HPDE6-E6E7 (cell line): ENCODE measurements around the gene SYT13.
A peak's percentile ranks its signal among the peaks of the same experiment; 100 is the strongest.

Experiments
- DNase-seq: peaks from one replicate; pipeline ENCODE4 v3.0.0; 2011; ENCODE audit warnings: missing footprints; ENCODE audit errors: extremely low spot score

SYT13 gene

DNA sequence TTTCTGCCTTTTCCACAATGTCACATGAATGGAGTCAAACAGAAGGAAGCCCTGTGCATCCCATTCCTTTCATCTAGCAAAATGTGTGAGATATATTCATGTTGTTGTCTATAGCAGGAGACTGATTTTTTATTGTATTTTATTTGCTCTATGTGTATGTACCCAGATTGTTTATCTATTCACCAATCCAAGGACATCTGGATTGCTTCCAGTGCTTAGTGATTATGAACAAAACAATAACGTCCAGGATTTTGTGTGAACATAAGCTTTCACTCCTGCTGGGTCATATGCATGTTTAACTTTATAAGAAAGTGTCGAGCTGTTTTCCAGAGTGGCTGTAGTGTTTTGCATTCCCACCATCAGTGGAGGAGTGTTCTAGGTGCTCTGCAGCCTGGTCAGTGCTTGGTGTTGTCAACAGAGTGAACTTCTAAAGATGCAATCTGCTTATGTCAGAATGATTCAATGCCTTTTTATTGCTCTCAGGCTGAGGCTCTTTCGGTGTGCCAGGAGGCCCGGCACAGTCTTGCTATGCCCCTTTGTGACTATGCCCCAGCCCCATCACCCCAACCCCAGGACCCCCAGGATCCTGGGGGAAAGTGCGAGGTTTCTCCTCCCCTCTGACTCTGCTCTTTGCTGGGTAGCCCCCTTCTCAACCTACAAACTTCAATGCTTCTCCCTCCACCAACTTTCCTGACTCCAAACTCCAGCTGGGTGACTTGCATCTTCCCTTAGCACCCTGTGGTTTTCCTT, 19.9 kb upstream of the SYT13 start:
- no peak for DNase-seq

GRCh38 chr11:45304992-45305335, 18.8 kb upstream of the SYT13 start:
- DNase-seq = no peak

DNA sequence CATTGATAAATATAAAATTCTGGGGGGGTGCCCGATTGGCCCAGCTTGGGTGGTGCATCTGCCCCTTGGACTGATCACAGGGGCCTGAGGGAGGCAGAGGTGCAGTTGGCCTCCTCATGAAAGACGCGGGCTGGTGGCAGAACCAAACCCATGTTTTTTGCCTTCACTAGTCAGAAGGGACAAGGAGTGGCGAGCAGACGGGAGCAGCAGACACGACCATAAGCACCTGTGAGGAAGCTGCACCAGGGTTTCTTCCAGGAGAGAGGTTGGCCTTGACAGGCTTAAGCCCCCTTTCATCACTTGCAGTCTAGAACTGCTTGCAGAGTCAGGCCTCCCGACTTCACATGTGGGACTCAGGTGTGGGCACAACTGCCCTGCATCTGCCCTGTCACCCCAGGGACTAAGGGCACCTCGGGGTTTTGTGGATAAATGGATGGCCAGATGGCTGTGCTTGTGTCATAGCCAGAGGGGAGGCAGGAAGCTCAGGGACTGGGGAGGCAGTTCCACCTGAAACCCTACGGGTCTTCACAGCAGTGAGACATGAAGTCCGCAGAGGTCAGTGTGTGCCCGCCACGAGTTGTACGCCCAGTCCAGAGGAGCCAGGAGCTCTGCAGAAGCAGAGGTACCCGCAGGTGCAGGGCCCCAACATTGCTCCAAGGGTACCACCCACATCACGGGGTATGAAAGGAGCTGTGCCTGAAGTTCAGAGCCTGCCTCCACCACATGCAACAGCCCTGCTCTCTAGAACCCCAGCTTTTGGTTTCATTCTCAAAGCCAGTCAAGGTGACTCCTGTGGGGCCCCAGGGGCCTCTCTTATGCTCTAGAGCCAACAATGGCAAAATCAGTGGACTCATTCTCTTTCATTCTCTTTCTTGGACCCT, 18.2 kb upstream of the SYT13 start:
- DNase-seq = no peak

GRCh38 chr11:45303316-45303715, 17.2 kb upstream of the SYT13 start:
- DNase-seq = no peak

DNA sequence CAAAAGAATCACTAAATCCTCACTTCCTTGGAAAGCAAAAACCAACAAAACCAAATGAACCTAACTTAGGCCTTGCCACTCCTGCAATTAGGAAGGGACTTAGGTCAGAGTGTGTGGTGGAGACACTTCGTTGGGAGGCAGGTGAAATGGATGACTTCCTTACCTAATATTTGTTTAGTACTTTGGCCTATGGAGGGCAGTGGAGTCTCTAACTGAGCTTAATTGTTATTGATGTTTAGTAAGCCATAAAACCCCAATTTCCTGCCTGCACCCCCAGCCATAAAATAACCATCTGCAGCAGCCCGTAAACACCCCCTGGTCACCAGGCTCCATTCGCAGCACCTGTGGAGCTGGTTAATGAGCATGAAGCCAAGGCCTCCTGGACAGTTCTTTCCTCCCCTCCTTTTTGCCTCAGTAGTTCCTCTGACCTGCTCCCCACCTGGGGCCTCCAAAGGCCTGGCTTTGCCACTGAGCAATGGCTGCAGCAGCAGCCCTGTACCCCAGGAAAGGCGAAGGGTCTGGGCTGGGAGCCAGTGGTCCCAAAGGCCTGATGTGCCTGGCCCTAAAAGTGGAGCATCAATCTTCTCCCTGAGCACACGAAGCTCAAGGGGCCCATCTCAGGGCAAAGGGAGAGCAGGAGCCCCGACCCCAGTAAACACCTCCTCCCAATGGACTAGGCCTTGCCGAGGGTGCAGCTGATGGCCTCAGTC, 15.6 kb upstream of the SYT13 start:
- DNase-seq = no peak

DNA sequence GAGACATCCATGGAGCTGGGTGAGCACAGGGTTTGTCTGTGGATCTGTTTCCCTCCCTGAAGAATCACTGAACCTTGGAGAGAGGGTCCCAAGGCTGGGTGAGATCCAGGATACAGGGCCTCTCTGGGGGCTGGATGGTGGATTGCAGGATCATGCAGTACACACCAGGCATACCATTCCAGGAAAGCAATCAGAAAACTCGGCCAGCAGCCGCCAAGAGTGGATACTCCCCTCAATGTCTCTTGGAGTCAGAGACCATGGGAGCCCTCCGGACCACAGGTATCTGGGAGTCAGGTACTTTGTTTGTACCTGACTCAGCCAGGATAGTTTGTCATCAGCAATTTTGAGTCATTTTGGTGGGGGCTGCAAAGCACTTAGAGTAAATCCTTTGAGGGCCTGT, 14.6 kb upstream of the SYT13 start:
- no peak for DNase-seq

GRCh38 chr11:45298718-45299117, 12.6 kb upstream of the SYT13 start:
- DNase-seq = no peak

- DNase-seq = no peak
Measured at GRCh38 chr11:45296075-45296474, 9.9 kb upstream of the SYT13 start.

- no peak for DNase-seq
Measured at GRCh38 chr11:45294499-45294898, 8.4 kb upstream of the SYT13 start.

- DNase-seq = peak; percentile 74
Measured at GRCh38 chr11:45293566-45294192, 7.5 kb upstream of the SYT13 start.

- no peak for DNase-seq
Measured at GRCh38 chr11:45290586-45290985, 4.4 kb upstream of the SYT13 start.

DNA sequence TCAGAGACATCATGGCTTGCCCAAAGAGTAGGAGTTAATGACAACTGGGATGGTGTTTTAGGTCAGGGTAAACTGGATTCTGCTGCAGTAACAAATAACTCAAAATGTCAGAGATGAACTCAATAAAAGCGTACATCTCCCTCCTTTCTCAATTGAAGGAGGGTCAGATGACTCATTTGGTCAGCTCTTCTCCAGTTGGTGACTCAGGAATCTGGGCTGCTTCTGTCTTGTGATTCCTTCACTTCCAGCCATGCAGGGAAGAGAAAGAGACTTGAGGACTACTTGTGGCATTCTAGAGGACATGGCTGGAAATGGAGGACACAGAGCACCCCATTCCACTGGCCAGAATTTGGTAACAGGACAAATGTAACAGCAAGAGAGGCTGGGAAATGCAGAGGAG, 3.2 kb upstream of the SYT13 start:
- no peak for DNase-seq

GRCh38 chr11:45288339-45288738, 2.2 kb upstream of the SYT13 start:
- no peak for DNase-seq

- DNase-seq = no peak
Measured at GRCh38 chr11:45287316-45287903, 1.3 kb upstream of the SYT13 start.

- DNase-seq = no peak
Measured at GRCh38 chr11:45285250-45285828, 802 bp downstream of the SYT13 start.

DNA sequence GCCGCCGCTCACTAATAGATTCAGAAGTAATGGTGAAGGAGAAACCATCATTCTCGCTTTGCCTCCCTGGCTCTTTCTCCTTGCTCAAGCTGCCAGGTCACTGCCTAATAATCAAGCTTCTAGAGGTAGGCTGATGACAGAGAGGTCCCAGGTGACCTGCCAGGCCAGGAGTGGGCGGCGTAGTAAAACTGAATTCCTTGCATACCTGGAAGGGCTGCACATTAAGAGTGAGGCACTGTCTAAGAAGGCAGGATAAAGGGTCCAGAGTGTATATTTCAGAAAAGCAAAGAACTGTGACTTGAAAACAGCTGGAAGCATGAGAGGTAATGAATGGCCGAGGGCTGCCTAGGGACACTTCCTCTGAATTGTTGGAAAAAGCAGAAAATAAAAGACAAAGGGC, 4.1 kb downstream of the SYT13 start:
- no peak for DNase-seq

GRCh38 chr11:45280449-45280848, 5.7 kb downstream of the SYT13 start:
- no peak for DNase-seq

DNA sequence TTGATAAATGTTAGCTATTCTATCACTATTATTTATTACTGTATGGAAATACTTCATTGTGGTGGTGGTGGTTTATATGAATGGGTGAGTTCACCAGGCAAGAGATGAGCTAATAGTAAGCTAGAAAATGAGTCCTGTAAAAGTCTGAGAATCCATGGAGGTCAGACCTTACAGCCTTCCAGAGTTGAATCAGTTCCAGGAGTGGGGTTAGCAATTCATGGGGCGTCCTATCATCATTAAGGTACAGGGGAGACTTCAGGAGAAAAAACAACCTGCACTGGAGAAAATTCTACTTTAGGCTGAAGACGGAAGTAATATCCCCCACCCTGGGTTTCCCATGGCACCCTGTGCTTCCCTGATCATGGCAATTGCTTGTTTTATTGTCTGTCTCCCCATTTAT, 6.5 kb downstream of the SYT13 start:
- DNase-seq = no peak

GRCh38 chr11:45278714-45279113, 7.4 kb downstream of the SYT13 start:
- DNase-seq = no peak

DNA sequence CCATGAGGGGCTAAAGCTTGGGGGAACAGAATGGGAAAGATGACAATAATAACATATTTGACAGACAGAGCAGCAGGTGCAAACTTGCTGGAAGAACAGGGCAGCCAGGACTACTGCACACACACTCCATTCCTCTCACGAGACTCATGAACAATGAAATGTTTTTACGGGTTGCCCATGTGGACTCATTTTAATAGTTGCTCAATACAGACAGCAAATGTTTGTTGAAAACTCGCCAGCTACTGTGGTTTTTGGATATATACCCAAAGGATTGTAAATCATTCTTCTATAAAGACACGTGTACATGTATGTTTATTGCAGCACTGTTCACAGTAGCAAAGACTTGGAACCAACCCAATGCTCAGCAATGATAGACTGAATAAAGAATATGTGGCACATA, 10.3 kb downstream of the SYT13 start:
- DNase-seq = no peak

DNA sequence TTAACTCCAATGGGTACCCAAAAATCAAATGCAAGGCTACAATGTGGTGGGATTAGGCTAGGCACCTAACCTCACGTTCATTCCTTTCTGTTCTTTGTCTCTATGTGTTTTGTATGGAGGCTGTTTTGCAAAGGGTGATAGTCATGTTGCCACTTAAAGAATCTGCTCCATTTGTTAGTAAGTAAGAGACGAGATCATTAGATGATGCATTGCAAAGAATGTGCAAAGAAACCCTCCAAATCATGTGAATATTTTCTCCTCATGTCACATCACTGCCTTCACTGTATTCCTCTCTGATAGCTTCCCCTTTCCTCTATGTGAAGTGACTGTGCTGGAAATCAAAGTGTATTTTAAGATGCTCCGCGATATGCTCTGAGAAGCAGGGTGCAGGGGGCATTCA, 11.9 kb downstream of the SYT13 start:
- no peak for DNase-seq
